Lung (tissue), 12 donors: Measurements from ENCODE around the gene ZNF121. TPM values are rescaled to one million over a fixed set of nuclear protein-coding genes. Genes with fewer than 3 reads are reported as not detected.
"Not testable (repeated sequence)": the region's sequence is repeated elsewhere in the genome, so short reads cannot be mapped to it uniquely, and the experiment has no call there.

Source experiments
- ATAC-seq: fragments of 200-7000 bp; cut with Tn5 transposase; one replicate; pipeline ENCODE4 v1.9.1; 2020; ENCODE audit warnings: moderate number of reproducible peaks; ENCODE audit not compliant: insufficient read depth, low FRiP score
- DNase-seq, 3 donors: peaks; one replicate each; pipeline ENCODE4 v3.0.0-alpha.2; 2013 to 2017
- H3K27ac ChIP-seq, 2 donors: one replicate each; pipeline ENCODE4 v1.5.1; 2013; ENCODE audit warnings: mild to moderate bottlenecking in 2 of 2, moderate library complexity in 2 of 2, control low read depth in 1 of 2, inconsistent platforms in 1 of 2, low read depth in 1 of 2, low read length in 1 of 2
- H3K27me3 ChIP-seq, 3 donors: one replicate each; pipeline ENCODE4 v1.5.1; 2013; ENCODE audit warnings: low read length in 2 of 3; ENCODE audit not compliant: control insufficient read depth in 3 of 3, insufficient read depth in 3 of 3
- H3K36me3 ChIP-seq, 4 donors: one replicate each; pipeline ENCODE4 v1.5.1; 2013; ENCODE audit warnings: low read length in 4 of 4, mild to moderate bottlenecking in 1 of 4, moderate library complexity in 1 of 4; ENCODE audit not compliant: control insufficient read depth in 4 of 4, insufficient read depth in 4 of 4
- H3K4me1 ChIP-seq, 5 donors: one replicate each; pipeline ENCODE4 v1.5.1; 2013; ENCODE audit warnings: low read length in 5 of 5, mild to moderate bottlenecking in 2 of 5, moderate library complexity in 1 of 5; ENCODE audit not compliant: control insufficient read depth in 5 of 5, insufficient read depth in 5 of 5
- H3K4me3 ChIP-seq: one replicate; pipeline ENCODE4 v1.5.1; 2013; ENCODE audit warnings: mild to moderate bottlenecking, control low read depth, moderate library complexity
- H3K9ac ChIP-seq, 2 donors: one replicate each; pipeline ENCODE4 v1.5.1; 2013; ENCODE audit warnings: low read length in 2 of 2, control low read depth in 1 of 2; ENCODE audit not compliant: insufficient read depth in 1 of 2
- H3K9me3 ChIP-seq, 4 donors: one replicate each; pipeline ENCODE4 v1.5.1; 2013; ENCODE audit warnings: low read length in 3 of 4, mild to moderate bottlenecking in 1 of 4, moderate library complexity in 1 of 4; ENCODE audit not compliant: control insufficient read depth in 4 of 4, insufficient read depth in 3 of 4
- CTCF ChIP-seq: IDR thresholded peaks from 2 replicates; pipeline ENCODE4 v1.5.1; 2012; ENCODE audit warnings: mild to moderate bottlenecking; ENCODE audit errors: control extremely low read depth, extremely low read depth
- WGBS, 2 donors: extraction: QIAGEN DNeasy Blood & Tissue Kit; methylation state at CpG; one replicate each; pipeline ENCODE4 v1.1.7; 2013; 5-methylcytosine and 5-hydroxymethylcytosine counted together
- polyA plus RNA-seq, 2 donors: library from polyadenylated mRNA; stranded (reverse); fragments of 200-250 nt; gene quantifications; one replicate each; pipeline ENCODE4 v1.2.1, GENCODE V29; 2013
- total RNA-seq, 2 donors: library from RNA; depleted of rRNA in 1 of 2; stranded (reverse); fragments of >200 nt in 1 of 2; gene quantifications; one replicate each; pipeline ENCODE4 v1.2.1, GENCODE V29; 2014 to 2021
- donor health status: control.
- donor health status: control.
- donor health status: Bipolar disorder and iron deficiency.
- donor health status: healthy.
- donor health status: DM: yes; HTN: yes; CAD: no.

The ZNF121 gene
- total and polyA plus RNA-seq, 4 donors, result 4.7 to 49.3 (median 17.6) TPM

- Histone ChIP-seq H3K9ac (no peak overlapping the region), H3K4me3 (no peak overlapping the region), H3K27me3 (no peaks in the 10 kb centered on the region), H3K27ac (no peak overlapping the region), H3K4me1 (peaks cover 0 to 8% (median 4%) of the 10 kb centered on the region in 5 donors), H3K9me3 (peaks cover 0 to 2% (median 0%) of the 10 kb centered on the region in 4 donors), H3K36me3 (peaks cover 0 to 3% (median 0%) of the 10 kb centered on the region in 4 donors)
- DNase-seq (peak; percentile 63 to 72 (median 65)), ATAC-seq (no peak)
- TF ChIP-seq CTCF, result peak; percentile 74
- WGBS, 2 donors, result 17% methylated on average over 7 of the region's 7 CpGs
Observed at GRCh38 chr19:9586764-9587163, 2.5 kb upstream of the ZNF121 start.

- ATAC-seq, H3K27ac ChIP-seq, H3K9ac ChIP-seq, H3K27me3 ChIP-seq, H3K4me1 ChIP-seq, DNase-seq, H3K4me3 ChIP-seq: not testable (repeated sequence)
- Histone ChIP-seq H3K36me3 (peaks cover 0 to 36% (median 11%) of the 10 kb centered on the region in 4 donors), H3K9me3 (peaks cover 0 to 18% (median 11%) of the 10 kb centered on the region in 4 donors)
- WGBS, 2 donors, result 91 to 93% methylated on average over 13 of the region's 13 CpGs
Observed at GRCh38 chr19:9582081-9582725, 2.1 kb downstream of the ZNF121 start.

GRCh38 chr19:9580728-9581127 lies 3.6 kb downstream of the ZNF121 start:
- Histone ChIP-seq H3K27me3 (no peaks in the 10 kb centered on the region), H3K9me3 (peaks cover 0 to 21% (median 13%) of the 10 kb centered on the region in 4 donors), H3K9ac (no peak overlapping the region), H3K27ac (no peak overlapping the region), H3K4me3 (no peak overlapping the region), H3K4me1 (peaks cover 0 to 8% (median 4%) of the 10 kb centered on the region in 5 donors), H3K36me3 (peaks cover 0 to 36% (median 11%) of the 10 kb centered on the region in 4 donors)
- TF ChIP-seq CTCF, result no peak
- no peak for DNase-seq
- 92 to 93% methylated on average over 5 of the region's 5 CpGs for WGBS, 2 donors
- no peak for ATAC-seq

- peaks cover 30 to 74% (median 50%) of the 10 kb centered on the region in 4 donors for H3K9me3 ChIP-seq
- no peak overlapping the region for H3K27ac ChIP-seq
- H3K4me1 ChIP-seq, result peaks cover 0 to 3% (median 0%) of the 10 kb centered on the region in 5 donors
- H3K9ac ChIP-seq, result no peak overlapping the region
- TF ChIP-seq CTCF, result no peak
- no peaks in the 10 kb centered on the region for H3K27me3 ChIP-seq
- peaks cover 17 to 63% (median 42%) of the 10 kb centered on the region in 4 donors for H3K36me3 ChIP-seq
- ATAC-seq (no peak), DNase-seq (no peak)
- WGBS, 2 donors, result 95 to 99% methylated on average over 6 of the region's 6 CpGs
- H3K4me3 ChIP-seq, result no peak overlapping the region
Observed at GRCh38 chr19:9570255-9570654, 14.0 kb downstream of the ZNF121 start.
